Sigmoid colon (tissue), 7 donors: ENCODE results near the gene CTNNB1. TPM values are rescaled to one million over a fixed set of nuclear protein-coding genes. Genes with fewer than 3 reads are reported as not detected.
"Not testable (repeated sequence)": the region's sequence is repeated elsewhere in the genome, so short reads cannot be mapped to it uniquely, and the experiment has no call there.

Experiments
- DNase-seq: peaks from one replicate; pipeline ENCODE4 v3.0.0-alpha.2; 2019
- H3K27ac ChIP-seq, 4 donors: fragments of 200-600 bp; sonication (generic); one replicate each; pipeline ENCODE4 v1.5.1; 2016 to 2019; ENCODE audit warnings: mild to moderate bottlenecking in 1 of 4
- H3K27me3 ChIP-seq, 3 donors: fragments of 200-600 bp; sonication (generic); one replicate each; pipeline ENCODE4 v1.5.1; 2019; ENCODE audit warnings: mild to moderate bottlenecking in 1 of 3
- H3K36me3 ChIP-seq, 4 donors: fragments of 200-600 bp; sonication (generic); one replicate each; pipeline ENCODE4 v1.5.1; 2016 to 2019
- H3K4me1 ChIP-seq, 4 donors: fragments of 200-600 bp; sonication (generic); one replicate each; pipeline ENCODE4 v1.5.1; 2017 to 2019
- H3K4me3 ChIP-seq, 4 donors: fragments of 200-600 bp; sonication (generic); one replicate each; pipeline ENCODE4 v1.5.1; 2017 to 2019; ENCODE audit warnings: mild to moderate bottlenecking in 2 of 4, moderate library complexity in 1 of 4
- H3K9me3 ChIP-seq, 4 donors: fragments of 200-600 bp in 3 of 4; sonication (generic) in 3 of 4; one replicate each; pipeline versions ENCODE4 v1.5.1 to v1.6.1; 2013 to 2019
- CTCF ChIP-seq, 4 experiments: fragments of 450-650 bp in 3 of 4; fragments of 200-600 bp in 1 of 4; IDR thresholded peaks; one replicate each; pipeline ENCODE4 v1.5.1; 2016 to 2019; ENCODE audit warnings: antibody characterized with exemption in 4 of 4, mild to moderate bottlenecking in 3 of 4, moderate library complexity in 2 of 4
- EP300 ChIP-seq, 4 donors: sonication (generic); formaldehyde crosslinking; IDR thresholded peaks; one replicate each; pipeline ENCODE4 v1.6.1; 2017; ENCODE audit warnings: antibody characterized with exemption in 4 of 4
- POLR2A ChIP-seq, 2 donors: fragments of 450-650 bp; IDR thresholded peaks; one replicate each; pipeline ENCODE4 v1.6.1; 2016; ENCODE audit warnings: antibody characterized with exemption in 2 of 2, mild to moderate bottlenecking in 2 of 2, moderate library complexity in 2 of 2
- POLR2AphosphoS5 ChIP-seq, 4 donors: sonication (generic); formaldehyde crosslinking; IDR thresholded peaks; one replicate each; pipeline ENCODE4 v1.6.1; 2017; ENCODE audit warnings: antibody characterized with exemption in 4 of 4
- WGBS, 2 donors: extraction: QIAGEN DNeasy Blood & Tissue Kit; methylation state at CpG; one replicate each; pipeline ENCODE4 v1.1.7; 2013; 5-methylcytosine and 5-hydroxymethylcytosine counted together
- intact Hi-C: fragments of 100-400 bp; cut with DNase I; formaldehyde crosslinking; loops from one replicate; pipeline ENCODE4 v1.15.1; 2023
- polyA plus RNA-seq, 3 donors: library from polyadenylated mRNA; stranded (reverse); fragments of 200-250 nt; gene quantifications; one replicate each; pipeline ENCODE4 v1.2.3, GENCODE V29; 2013
- total RNA-seq, 4 donors: library from RNA; depleted of rRNA; stranded (reverse); fragments of >200 nt; gene quantifications; one replicate each; pipeline ENCODE4 v1.1.0, GENCODE V29; 2016
- donor health status: healthy with polysubstance abuse.
- donor health status: Bipolar disorder and iron deficiency.
- donor health status: healthy.

CTNNB1 gene
- total and polyA plus RNA-seq, 7 donors: 189 to 585 (median 392) TPM

- Histone ChIP-seq H3K9me3 (peaks cover 0 to 5% (median 0%) of the 10 kb centered on the region in 4 donors), H3K4me1 (no peaks in the 10 kb centered on the region), H3K27ac (no peak overlapping the region), H3K36me3 (no peaks in the 10 kb centered on the region), H3K4me3 (no peak overlapping the region), H3K27me3 (no peaks in the 10 kb centered on the region)
- TF ChIP-seq POLR2A (IDR thresholded peaks at IDR 0.05): no peak
- no peak for TF ChIP-seq POLR2AphosphoS5 (IDR thresholded peaks at IDR 0.05)
- no peak for TF ChIP-seq EP300 (IDR thresholded peaks at IDR 0.05)
- TF ChIP-seq CTCF (IDR thresholded peaks at IDR 0.05): no peak
- no peak for DNase-seq
- intact Hi-C loops: no loop called here
These were observed 75.8 kb downstream of the CTNNB1 start for GRCh38 chr3:41274944-41275668.

GRCh38 chr3:41276191-41276590 is 76.9 kb downstream of the CTNNB1 start:
- Histone ChIP-seq H3K27ac (no peak overlapping the region), H3K9me3 (peaks cover 0 to 5% (median 0%) of the 10 kb centered on the region in 4 donors), H3K4me1 (no peaks in the 10 kb centered on the region), H3K4me3 (no peak overlapping the region), H3K36me3 (no peaks in the 10 kb centered on the region), H3K27me3 (no peaks in the 10 kb centered on the region)
- intact Hi-C loops: no loop called here
- TF ChIP-seq EP300 (IDR thresholded peaks at IDR 0.05) (no peak), POLR2A (IDR thresholded peaks at IDR 0.05) (no peak), POLR2AphosphoS5 (IDR thresholded peaks at IDR 0.05) (no peak), CTCF (IDR thresholded peaks at IDR 0.05) (no peak)
- 94% methylated on average over 4 of the region's 4 CpGs for WGBS, 2 donors
- no peak for DNase-seq

GRCh38 chr3:41277790-41278465 is 78.6 kb downstream of the CTNNB1 start:
- Histone ChIP-seq H3K27ac (no peak overlapping the region), H3K4me3 (no peak overlapping the region), H3K9me3 (peaks cover 0 to 5% (median under 1%) of the 10 kb centered on the region in 4 donors), H3K36me3 (no peaks in the 10 kb centered on the region), H3K4me1 (no peaks in the 10 kb centered on the region), H3K27me3 (no peaks in the 10 kb centered on the region)
- 74 to 82% methylated on average over 16 of the region's 16 CpGs for WGBS, 2 donors
- no peak for TF ChIP-seq EP300 (IDR thresholded peaks at IDR 0.05)
- TF ChIP-seq POLR2A (IDR thresholded peaks at IDR 0.05): no peak
- TF ChIP-seq CTCF (IDR thresholded peaks at IDR 0.05): no peak
- TF ChIP-seq POLR2AphosphoS5 (IDR thresholded peaks at IDR 0.05): no peak
- intact Hi-C loops: no loop called here
- DNase-seq: no peak

DNA sequence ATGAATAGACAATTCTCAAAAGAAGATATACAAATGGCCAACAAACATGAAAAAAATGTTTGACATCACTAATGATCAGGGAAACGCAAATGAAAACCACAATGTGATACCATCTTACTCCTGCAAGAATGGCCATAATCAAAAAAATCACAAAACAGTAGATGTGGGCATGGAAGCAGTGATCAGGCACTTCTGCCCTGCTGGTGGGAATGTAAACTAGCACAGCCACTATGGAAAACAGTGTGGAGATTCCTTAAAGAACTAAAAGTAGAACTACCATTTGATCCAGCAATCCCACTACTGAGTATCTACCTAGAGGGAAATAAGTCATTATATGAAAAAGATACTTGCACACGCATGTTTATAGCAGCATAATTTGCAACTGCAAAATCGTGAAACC is 85.6 kb downstream of the CTNNB1 start:
- 88 to 91% methylated on average over 3 of the region's 3 CpGs for WGBS, 2 donors
- DNase-seq, intact Hi-C loops: not testable (repeated sequence)

GRCh38 chr3:41286305-41286704 is 87.0 kb downstream of the CTNNB1 start:
- no peak overlapping the region for H3K27ac ChIP-seq
- intact Hi-C loops: no loop called here
- WGBS, 2 donors: 73 to 92% methylated on average over 6 of the region's 6 CpGs

More for the DNA sequence above, 85.6 kb downstream of the CTNNB1 start:
- not testable (repeated sequence) for H3K4me1 ChIP-seq, H3K27me3 ChIP-seq, H3K36me3 ChIP-seq, H3K9me3 ChIP-seq, H3K27ac ChIP-seq, H3K4me3 ChIP-seq

More at GRCh38 chr3:41286305-41286704, 87.0 kb downstream of the CTNNB1 start:
- Histone ChIP-seq H3K9me3 (peaks cover 0 to 2% (median 0%) of the 10 kb centered on the region in 4 donors), H3K36me3 (no peaks in the 10 kb centered on the region), H3K4me3 (no peak overlapping the region), H3K4me1 (no peaks in the 10 kb centered on the region), H3K27me3 (no peaks in the 10 kb centered on the region)
- TF ChIP-seq POLR2A (IDR thresholded peaks at IDR 0.05) (no peak), CTCF (IDR thresholded peaks at IDR 0.05) (no peak), POLR2AphosphoS5 (IDR thresholded peaks at IDR 0.05) (no peak), EP300 (IDR thresholded peaks at IDR 0.05) (no peak)
- DNase-seq: no peak
